GM12878 (cell line): ENCODE data around the gene DHX16.

Experiments
- CTCF ChIP-seq, 3 experiments: IDR thresholded peaks in 2 of 3; conservative IDR thresholded peaks in 1 of 3; 2 replicates each; pipeline ENCODE4 v1.5.1; 2011; ENCODE audit warnings: low read depth in 3 of 3, low read length in 3 of 3, mild to moderate bottlenecking in 3 of 3, control low read depth in 2 of 3, moderate library complexity in 2 of 3, inconsistent platforms in 1 of 3, mixed read lengths in 1 of 3; ENCODE audit not compliant: control insufficient read depth in 2 of 3, insufficient read depth in 1 of 3; ENCODE audit errors: extremely low read depth in 1 of 3
- EGR1 ChIP-seq, 2 experiments: IDR thresholded peaks; 1 replicate in 1 of 2; 2 replicates in 1 of 2; pipeline ENCODE4 v1.6.1; 2011 to 2012; ENCODE audit warnings: low read depth in 2 of 2, low read length in 2 of 2, borderline replicate concordance in 1 of 2, mild to moderate bottlenecking in 1 of 2, moderate library complexity in 1 of 2
- EP300 ChIP-seq, 2 experiments: fragments of 150-350 bp in 1 of 2; IDR thresholded peaks; 2 replicates each; pipeline ENCODE4 v1.6.1; 2011 to 2012; ENCODE audit warnings: low read depth in 2 of 2, low read length in 2 of 2, borderline replicate concordance in 1 of 2, improper control_type of control experiment in 1 of 2, inconsistent platforms in 1 of 2; ENCODE audit not compliant: control insufficient read depth in 1 of 2
- EZH2 ChIP-seq: IDR thresholded peaks from 2 replicates; pipeline ENCODE4 v1.6.1; 2012; ENCODE audit warnings: low read depth, mild to moderate bottlenecking, control low read depth, inconsistent platforms, low read length, borderline replicate concordance; ENCODE audit not compliant: control insufficient read depth
- GATAD2B ChIP-seq: fragments of 450-650 bp; conservative IDR thresholded peaks from 2 replicates; pipeline ENCODE4 v1.6.1; 2017; ENCODE audit warnings: low read depth, mild to moderate bottlenecking, moderate library complexity
- LARP7 ChIP-seq: fragments of 450-650 bp; IDR thresholded peaks from 2 replicates; pipeline ENCODE4 v1.6.1; 2017; ENCODE audit warnings: mild to moderate bottlenecking
- PBX3 ChIP-seq: IDR thresholded peaks from 2 replicates; pipeline ENCODE4 v1.6.1; 2011; ENCODE audit warnings: mild to moderate bottlenecking, low read depth, low read length, moderate library complexity; ENCODE audit not compliant: insufficient replicate concordance
- RFX5 ChIP-seq: IDR thresholded peaks from 2 replicates; pipeline ENCODE4 v1.6.1; 2011; ENCODE audit warnings: low read depth, low read length, improper control_type of control experiment
- SIN3A ChIP-seq: IDR thresholded peaks from 2 replicates; pipeline ENCODE4 v1.6.1; 2012; ENCODE audit warnings: low read depth, low read length, improper control_type of control experiment
- TARDBP ChIP-seq: IDR thresholded peaks from 2 replicates; pipeline ENCODE4 v1.6.1; 2016; ENCODE audit warnings: borderline replicate concordance

GRCh38 chr6:30612687-30613248 is 60.0 kb downstream of the DHX16 start:
- no peak for TF ChIP-seq PBX3
- TF ChIP-seq EP300 (IDR thresholded peaks at IDR 0.05; ENCODE audit: borderline replicate concordance in 1 of 2, control insufficient read depth in 1 of 2, low read depth in 2 of 2, low read length in 2 of 2), result no peak
- no peak for TF ChIP-seq EZH2
- no peak for TF ChIP-seq TARDBP
- TF ChIP-seq RFX5, result no peak
- TF ChIP-seq SIN3A, result no peak
- no peak for TF ChIP-seq CTCF (IDR thresholded peaks at IDR 0.05 in 2 of 3, conservative IDR thresholded peaks at IDR 0.05 in 1 of 3; ENCODE audit: control insufficient read depth in 2 of 3, extremely low read depth in 1 of 3, insufficient read depth in 1 of 3, low read depth in 3 of 3, low read length in 3 of 3)
- no peak for TF ChIP-seq LARP7
- no peak for TF ChIP-seq GATAD2B
- TF ChIP-seq EGR1 (IDR thresholded peaks at IDR 0.05; ENCODE audit: borderline replicate concordance in 1 of 2, low read depth in 2 of 2, low read length in 2 of 2), result no peak
